GM21515 (cell line): ENCODE results near the gene IFIH1.

Experiments
- ATAC-seq: cut with Tn5 transposase; IDR thresholded peaks from one replicate; pipeline ENCODE4 v1.9.1; 2021; ENCODE audit not compliant: unreplicated experiment

The IFIH1 gene

GRCh38 chr2:162312853-162313252 lies 5.6 kb downstream of the IFIH1 start:
- ATAC-seq: no peak

- ATAC-seq: no peak
Measured at GRCh38 chr2:162308747-162309503, 9.6 kb downstream of the IFIH1 start.

GRCh38 chr2:162305901-162306300 lies 12.6 kb downstream of the IFIH1 start:
- no peak for ATAC-seq

GRCh38 chr2:162301877-162302276 lies 16.6 kb downstream of the IFIH1 start:
- ATAC-seq: no peak

GRCh38 chr2:162301151-162301804 lies 17.2 kb downstream of the IFIH1 start:
- peak; percentile 67 for ATAC-seq

- no peak for ATAC-seq
Measured at GRCh38 chr2:162300266-162300665, 18.2 kb downstream of the IFIH1 start.

- no peak for ATAC-seq
Measured at GRCh38 chr2:162298669-162299335, 19.7 kb downstream of the IFIH1 start.

- ATAC-seq: peak; percentile 66
Measured at GRCh38 chr2:162297925-162298552, 20.4 kb downstream of the IFIH1 start.

- no peak for ATAC-seq
Measured at GRCh38 chr2:162295009-162295408, 23.5 kb downstream of the IFIH1 start.

GRCh38 chr2:162293122-162293786 lies 25.2 kb downstream of the IFIH1 start:
- ATAC-seq: no peak

GRCh38 chr2:162291748-162292147 lies 26.7 kb downstream of the IFIH1 start:
- ATAC-seq: no peak

- ATAC-seq: no peak
Measured at GRCh38 chr2:162282765-162283425, 35.6 kb downstream of the IFIH1 start.

- no peak for ATAC-seq
Measured at GRCh38 chr2:162280654-162281053, 37.8 kb downstream of the IFIH1 start.

- ATAC-seq: no peak
Measured at GRCh38 chr2:162277381-162277780, 41.1 kb downstream of the IFIH1 start.

- ATAC-seq: no peak
Measured at GRCh38 chr2:162267996-162268395, 50.5 kb downstream of the IFIH1 start.

GRCh38 chr2:162267496-162267895 lies 51.0 kb downstream of the IFIH1 start:
- no peak for ATAC-seq

- no peak for ATAC-seq
Measured at GRCh38 chr2:162266460-162266760, 52.1 kb downstream of the IFIH1 start.

- ATAC-seq: no peak
Measured at GRCh38 chr2:162265666-162266459, 52.6 kb downstream of the IFIH1 start.

- ATAC-seq: no peak
Measured at GRCh38 chr2:162261032-162261945, 57.2 kb downstream of the IFIH1 start.
